NCI-H2196 (cell line): Measurements from ENCODE around the gene ARFGAP1.

ENCODE experiments used
- DNase-seq: peaks from one replicate; lab custom pipeline; 2025; ENCODE audit not compliant: unreplicated experiment; lab: John Stamatoyannopoulos, UW

The ARFGAP1 gene

DNA sequence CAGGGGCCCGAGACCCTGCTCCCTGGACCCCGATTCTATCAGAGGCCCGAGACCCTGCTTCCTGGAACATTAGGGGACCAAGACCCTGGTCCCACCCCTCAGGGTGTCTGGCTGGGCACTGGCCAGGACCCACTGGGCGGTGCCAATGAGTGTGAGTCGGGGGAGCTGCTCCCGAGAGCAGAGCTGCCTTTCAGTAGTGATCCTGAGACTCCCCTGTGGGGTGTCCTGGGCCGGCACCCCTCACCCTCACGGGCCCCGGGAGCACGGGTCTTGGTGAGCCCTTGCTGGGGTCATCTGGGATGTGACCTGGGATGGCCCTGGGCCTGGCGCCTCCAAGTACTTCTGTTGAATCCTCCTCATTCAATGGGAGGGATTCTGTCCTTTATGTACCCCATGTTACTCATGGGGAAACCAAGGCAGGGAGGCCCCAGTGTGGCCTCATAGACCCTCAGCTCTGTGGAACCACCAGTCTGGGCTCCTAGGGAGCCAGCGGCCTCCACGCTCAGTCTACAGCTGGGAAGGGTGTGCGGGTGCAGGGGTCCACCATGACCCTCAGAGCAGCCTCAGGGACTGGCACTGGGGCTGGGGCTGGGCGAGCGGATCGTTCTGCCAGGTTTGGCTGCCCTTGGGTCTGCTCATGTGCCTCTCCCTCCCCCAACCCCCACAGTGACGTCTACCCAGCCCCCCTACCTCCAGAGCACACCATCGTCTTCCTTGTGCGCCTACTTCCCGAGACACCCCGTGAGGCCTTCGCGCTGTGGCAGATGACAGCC is 46.0 kb downstream of the ARFGAP1 start:
- no peak for DNase-seq

DNA sequence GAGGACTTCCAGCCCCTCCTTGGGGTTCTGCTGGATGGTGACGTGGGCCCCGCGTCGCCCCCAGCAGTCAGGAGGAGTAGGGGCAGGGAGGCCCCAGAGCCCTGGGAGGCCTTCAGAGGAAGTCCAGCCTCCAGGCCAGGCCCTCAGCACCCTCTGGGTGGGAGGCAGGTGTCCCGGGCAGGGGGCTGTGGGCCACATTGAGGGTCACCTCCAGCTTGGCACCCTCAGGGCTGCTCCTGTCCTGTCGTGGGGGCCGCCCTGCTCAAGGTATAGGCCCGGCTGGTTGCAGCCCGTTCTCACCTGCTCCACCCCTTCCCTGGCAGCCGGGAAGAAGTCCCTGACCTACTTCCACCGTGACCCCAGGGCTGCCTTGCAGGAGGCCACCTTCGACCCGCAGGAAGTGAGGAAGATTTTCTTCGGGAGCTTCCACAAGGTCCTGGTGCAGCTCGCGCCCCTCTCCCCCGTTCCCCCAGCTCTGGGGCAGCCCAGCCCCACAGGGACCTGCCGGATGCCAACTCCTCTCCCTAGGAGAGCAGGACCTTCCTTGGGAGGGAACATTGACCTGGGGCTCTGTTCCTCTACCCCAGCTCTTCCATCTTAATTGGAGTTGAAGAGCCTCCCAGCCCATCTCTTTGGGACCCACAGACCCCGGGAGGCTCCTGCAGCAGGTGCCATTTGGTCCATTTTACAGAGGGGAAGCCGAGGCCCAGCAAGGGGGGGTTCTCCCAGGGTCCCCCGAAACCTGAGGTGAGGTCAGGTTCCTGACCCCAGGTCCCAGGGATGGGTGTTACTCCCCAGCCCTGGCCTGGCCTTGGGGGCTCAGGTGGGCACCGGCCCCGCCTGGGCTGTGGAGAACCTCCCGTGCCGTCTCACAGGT is 46.8 kb downstream of the ARFGAP1 start:
- DNase-seq = no peak

DNA sequence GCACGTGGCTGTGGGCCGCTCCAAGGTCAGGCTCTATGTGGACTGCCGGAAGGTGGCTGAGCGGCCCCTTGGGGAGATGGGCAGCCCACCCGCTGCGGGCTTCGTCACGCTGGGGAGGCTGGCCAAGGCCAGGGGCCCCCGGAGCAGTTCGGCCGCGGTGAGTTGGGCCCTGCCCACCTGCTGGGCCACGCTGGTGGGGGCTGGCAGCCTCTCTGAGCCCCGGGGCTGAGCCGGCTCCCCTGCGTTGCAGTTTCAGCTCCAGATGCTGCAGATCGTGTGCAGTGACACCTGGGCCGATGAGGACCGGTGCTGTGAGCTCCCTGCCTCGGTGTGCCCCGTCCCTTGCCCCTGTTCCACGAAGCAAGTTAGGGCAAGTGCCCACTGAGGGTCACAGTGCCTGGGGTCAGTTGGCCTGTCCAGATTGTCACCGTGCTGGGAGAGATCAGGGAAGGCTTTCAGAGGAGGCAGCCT is 47.5 kb downstream of the ARFGAP1 start:
- DNase-seq = no peak

DNA sequence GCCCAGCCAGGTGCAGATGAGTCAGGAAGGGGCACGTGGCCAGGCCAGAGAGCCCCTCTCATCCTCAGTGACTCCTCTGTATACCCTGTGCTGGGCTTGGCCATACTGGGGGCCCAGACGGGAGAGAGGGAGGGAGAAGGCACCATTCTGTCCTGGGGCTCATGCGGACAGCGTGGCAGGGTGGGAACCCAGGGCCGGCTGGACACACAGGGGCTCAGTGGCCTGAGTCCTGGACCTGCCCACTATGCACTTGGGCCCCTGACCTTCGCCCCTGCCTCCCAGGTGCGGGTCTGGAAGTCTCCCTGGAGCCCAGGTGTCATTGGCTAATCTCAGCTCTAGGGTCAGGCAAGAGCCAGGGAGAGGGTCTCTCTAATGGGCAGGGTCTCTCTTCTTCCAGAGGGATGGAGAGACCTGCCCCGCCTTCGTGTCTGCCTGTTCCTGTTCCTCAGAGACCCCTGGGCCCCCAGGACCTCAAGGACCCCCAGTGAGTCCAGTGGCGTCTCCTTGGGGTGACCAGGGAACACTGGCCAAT is 48.1 kb downstream of the ARFGAP1 start:
- no peak for DNase-seq

DNA sequence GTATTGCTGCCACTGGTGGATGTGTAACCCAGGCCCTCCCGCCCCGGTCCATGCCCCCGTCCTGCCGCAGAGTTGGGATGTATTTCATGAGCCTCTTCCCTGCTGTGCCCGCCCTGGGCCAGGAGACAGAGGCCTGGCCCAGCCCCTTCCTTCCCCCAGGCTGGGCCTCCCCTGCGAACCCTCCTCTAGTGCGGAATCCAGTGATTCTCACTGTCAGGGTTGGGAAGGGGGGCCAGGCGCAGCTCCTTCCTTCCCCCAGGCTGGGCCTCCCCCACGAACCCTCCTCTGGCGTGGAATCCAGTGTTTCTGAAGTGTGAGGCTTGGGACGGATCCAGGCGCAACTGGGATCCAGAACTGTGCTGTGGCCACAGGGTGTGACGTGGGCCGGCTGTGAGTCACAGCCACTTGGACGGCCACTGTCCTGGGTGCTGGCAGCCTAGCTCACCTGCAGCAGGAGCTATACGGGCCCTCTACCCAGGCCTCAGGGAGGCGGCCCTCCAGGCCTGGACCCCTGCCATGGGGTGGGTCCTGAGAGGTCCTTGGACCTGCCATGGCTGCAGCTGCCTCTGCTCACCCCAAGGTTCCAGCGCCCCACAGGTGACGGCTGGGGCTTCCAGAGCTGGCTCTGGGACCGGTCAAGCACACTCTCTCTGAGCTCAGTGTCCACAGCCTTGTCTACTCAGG is 48.7 kb downstream of the ARFGAP1 start:
- DNase-seq = no peak

DNA sequence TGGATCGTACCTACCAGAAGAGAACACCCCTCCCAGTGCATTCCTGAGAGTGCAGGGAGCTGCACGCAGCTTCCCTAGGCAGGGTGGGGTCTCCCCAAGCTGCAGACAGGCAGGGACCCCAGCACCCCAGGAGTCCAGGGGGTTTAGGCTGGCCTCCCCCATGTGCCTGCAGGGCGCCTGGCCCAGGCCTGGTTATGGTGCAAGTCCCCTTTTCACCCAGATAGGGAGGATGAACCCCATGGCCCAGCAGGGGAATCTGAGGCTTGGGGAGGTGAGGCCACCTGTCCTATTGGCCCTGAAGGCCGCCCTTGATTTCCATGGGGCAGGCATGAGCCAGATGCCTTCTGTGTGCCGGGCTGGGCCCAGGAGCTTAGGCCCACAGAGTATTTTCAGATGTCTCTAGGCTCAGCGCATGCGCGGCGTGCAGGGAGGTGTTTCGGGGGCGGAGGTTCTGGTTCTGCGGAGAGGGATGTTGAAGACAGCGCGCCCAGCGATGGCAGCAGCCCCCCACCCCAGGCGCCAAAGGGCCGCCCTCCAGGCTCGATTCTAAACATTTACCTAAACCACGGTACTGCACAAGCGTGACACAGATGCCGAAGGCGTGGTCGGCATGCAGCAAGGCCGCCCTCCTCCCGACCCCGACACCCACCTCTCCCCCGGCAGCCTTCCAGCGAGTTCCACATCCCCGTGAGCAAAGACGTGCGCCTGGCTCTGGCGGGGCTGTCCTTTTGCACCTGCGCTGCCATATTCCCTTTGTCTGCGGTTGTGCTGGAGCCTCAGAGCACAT is 49.7 kb downstream of the ARFGAP1 start:
- DNase-seq = no peak

DNA sequence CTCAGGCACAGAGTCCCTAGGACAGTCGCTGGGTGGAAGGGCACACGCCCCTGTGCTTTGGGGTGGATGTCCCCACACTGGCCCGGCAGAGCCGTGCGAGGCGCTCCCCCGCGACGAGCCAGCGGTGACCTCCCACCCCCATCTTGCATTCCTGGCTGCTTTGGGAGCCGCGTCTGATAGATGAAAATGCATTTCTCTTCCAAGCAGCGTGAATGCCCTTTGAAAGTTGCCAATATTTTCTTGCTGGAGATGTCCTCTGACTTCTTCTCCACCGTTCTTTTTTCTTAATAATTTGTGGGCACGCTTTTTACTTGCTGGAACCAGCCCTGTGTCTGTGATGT is 50.3 kb downstream of the ARFGAP1 start:
- no peak for DNase-seq

DNA sequence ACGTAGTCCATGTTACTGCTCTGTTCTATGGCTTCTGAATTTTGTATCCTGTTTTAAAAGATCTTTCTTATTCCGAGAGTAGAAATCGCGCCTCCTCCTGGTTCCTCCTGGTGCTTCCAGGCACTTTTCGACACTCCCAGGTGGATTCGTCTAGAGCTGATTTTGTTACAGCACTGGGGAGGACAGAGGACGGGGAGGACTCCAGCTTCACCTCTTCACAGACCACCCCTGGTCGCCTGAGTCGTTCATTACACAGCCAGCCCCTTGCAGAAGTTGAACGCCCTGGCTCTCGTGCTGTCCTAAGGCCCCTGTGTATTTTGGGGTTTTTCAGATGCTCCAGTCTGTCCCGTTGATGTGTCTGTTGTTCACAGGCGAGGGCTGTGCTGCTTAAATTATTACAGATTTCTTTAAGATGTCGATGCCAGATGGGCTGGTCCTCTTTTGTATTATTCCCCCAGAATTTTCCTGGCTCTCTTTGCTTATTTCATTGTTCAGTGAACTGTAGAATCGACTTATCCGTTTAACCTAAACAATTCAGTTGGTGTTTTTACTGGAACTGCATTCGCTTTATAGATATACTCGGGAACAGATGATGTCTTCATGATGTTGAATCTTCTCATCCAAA is 50.9 kb downstream of the ARFGAP1 start:
- no peak for DNase-seq

DNA sequence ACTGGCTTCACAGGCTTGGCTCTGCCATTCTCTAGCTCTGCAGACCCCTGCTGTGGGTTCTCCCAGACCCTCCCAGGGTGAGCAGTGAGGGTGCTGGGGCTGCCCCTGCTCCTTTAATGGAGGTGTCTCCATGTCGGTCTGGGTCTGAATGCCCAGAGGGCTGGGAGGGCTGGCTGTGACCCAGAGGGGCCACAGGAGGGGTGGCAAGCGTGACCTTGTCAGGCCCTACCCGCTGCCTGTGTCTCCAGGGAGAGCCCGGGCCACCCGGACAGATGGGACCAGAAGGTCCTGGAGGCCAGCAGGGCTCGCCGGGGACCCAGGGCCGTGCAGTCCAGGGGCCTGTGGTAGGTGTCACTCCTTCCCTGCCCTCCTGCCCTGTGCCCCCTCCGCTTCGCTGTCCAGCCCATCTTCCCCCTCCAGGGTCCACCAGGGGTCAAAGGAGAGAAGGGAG is 52.4 kb downstream of the ARFGAP1 start:
- DNase-seq = no peak

DNA sequence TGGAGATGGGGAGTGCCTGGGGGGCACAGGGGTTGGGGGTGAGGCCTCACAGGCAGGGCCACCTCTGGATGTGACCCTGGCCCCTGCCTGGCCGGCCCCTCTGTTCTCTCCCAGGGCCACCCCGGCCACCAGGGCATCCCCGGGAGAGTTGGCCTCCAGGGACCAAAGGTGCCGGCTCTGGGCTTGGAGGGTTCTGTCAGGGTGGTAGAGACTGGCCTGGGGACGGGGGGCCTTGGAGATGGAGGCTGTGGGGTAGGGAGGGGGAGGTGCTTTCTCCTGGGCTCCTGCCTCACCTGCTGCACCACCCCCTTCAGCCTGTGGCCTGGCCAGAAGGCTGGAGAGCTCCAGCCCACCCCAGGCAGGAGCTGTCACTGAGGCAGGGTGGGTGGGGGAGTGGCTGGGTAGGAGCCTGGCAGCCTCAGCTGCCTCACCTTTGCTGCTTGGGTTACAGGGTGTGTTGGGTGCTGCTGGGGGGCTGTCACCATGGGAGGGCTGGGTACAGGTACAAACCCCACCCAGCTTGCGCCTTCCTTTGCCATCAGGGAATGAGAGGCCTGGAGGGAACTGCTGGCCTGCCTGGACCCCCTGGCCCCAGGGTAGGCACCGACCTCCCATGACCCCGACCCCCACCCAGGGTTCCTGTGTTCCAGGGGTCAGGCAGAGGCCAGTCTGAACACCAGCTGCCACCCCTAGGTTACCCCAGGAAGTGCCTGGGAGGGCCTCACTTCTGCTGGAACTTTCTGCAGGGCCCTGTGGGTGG is 53.1 kb downstream of the ARFGAP1 start:
- no peak for DNase-seq

DNA sequence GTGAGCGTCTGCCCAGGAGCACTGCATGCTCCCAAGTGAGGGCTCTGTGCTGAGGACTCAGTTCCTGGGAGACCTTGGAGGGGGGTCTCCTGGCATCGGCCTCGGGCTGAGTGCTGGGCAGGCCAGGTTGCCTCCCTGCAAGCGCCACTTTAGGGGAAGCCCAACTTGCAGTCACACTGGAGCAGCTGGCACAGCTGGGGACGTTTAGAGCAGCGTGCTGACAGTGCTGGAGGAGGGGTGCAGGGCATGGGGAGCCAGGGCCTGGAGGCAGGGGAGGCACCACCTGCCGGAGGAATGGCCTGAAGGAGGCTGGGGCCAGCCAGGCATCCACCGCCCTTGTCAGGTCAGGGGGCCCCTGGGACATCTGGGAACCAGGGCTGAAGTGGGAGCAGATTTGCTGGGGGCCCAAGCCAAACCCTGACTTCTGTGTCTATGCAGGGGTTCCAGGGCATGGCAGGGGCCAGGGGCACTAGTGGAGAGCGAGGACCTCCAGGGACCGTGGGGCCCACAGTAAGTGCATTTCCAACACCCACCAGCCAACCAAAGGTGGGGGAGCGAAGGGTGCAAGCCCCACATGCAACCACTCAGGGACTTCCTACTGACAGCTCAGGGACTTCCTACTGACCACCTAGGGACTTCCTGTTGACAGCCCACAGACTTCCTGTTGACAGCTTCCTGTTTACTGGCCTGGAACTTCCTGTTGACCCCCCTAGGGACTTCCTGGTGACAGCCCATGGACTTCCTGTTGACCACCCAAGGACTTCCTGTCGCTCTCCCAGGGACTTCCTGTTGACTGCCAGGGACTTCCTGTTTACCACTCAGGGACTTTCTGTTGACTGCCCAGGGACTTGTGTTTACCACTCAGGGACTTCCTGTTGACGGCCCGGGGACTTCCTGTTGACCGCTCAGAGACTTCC is 54.0 kb downstream of the ARFGAP1 start:
- DNase-seq = no peak

DNA sequence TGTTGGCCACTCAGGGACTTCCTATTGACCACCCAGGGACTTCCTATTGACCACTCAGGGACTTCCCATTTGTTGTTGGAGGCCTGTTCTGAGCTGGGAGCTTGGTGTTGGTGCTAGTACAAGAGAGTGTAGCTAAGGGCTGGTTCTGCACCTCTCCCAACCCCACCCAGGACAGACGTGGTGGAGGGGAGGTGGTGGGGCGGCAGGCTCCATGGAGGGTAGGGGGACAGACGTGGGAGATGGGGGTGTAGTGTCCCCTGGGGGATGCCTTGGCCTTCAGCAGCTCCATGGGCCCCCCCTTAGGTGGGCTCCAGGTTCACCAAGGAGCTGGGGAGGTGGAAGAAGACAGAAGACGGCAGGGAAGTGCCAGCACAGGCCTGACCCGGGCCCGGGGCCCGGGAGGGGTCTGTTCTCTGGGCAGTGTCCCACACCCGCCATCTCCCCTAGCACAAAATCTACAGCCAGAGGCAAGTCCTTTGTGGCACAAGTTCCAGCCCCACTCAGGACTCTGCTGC is 54.7 kb downstream of the ARFGAP1 start:
- no peak for DNase-seq

DNA sequence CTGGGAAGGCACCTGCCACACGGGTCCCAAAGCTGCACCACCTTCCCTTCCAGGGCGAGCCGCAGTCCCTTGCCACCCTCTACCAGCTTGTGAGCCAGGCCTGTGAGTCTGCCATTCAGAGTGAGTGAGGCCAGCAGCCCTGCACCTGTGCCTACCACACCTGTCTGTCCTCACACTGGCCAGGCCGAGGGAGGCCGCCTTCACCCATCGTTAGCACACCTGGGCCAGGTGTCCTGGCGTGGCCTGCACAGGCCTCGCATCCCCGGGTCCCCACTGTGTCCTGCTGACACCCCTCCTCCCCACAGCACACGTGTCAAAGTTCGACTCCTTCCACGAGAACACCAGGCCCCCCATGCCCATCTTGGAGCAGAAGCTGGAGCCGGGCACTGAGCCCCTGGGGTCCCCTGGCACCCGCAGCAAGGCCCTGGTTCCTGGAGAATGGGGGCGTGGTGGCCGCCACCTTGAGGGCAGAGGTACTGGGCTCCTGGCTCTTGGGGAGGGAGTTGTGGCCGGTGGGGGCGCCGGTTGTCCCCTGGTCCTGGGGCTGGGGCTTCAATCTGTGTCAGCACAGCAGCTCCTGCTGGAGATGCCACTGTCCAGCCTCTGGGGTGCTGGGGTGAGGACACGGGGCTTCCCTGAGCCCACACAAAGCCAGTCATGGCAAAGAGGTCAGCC is 55.5 kb downstream of the ARFGAP1 start:
- no peak for DNase-seq

DNA sequence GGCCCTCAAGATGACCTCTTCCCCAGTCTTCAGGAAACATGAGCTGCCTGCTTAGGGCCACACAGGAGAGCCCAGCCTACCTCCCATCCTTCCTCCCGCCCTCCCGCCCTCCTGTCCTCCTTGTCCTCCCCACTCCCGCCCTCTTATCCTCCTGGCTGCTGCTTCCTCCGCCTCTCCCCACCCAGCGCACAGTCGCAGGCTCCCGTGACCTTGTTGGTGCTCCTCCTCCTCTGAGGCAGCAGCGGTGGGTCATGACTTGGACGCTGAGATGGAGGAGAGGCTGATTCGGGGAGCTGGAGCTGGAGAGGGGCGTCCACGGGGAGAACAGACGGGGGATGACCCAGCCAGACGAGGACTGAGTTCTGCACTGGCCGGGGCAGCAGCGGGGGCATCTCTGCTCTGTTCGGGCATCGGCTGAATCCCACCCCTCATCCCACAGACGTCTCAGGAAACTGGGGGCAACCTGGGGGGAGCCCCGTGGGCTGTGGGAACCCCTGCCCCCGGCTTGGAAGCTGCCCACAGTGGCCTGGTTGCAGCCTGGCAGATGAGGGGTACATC is 56.2 kb downstream of the ARFGAP1 start:
- no peak for DNase-seq

DNA sequence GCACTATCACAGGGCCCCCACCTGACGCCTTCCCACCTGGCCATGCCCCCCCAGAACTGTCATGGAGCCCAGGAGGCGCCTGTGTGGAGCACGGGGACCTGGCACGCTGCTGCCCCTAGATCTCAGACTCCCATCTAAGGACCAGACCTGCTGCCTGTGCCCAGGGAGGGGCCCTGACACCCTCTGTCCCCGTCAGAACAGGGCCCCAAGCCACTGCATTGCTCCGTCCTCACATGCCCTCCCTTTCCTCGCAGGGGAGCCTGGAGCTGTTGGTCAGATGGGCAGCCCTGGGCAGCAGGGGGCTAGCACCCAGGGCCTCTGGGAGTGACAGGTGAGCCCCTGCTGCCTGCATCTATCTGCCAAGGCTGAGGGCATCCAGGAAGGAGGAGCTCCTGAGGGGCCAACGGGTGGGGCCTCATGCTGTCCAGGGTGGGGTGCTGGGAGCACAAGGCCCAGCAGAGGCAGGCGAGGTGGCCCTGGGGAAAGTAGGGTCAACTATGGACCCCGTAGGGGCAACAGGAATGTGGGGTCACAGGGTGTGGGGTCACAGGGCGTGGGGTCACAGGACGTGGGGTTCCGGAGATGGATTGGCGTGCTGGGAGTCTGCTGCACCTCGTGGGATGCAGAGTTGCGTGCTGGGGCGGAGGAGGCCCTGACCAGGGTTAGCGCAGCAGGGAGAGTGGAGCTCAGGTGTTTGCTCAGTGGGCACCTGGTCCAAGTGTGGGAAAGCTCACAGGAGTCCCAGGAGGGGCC is 56.9 kb downstream of the ARFGAP1 start:
- no peak for DNase-seq

DNA sequence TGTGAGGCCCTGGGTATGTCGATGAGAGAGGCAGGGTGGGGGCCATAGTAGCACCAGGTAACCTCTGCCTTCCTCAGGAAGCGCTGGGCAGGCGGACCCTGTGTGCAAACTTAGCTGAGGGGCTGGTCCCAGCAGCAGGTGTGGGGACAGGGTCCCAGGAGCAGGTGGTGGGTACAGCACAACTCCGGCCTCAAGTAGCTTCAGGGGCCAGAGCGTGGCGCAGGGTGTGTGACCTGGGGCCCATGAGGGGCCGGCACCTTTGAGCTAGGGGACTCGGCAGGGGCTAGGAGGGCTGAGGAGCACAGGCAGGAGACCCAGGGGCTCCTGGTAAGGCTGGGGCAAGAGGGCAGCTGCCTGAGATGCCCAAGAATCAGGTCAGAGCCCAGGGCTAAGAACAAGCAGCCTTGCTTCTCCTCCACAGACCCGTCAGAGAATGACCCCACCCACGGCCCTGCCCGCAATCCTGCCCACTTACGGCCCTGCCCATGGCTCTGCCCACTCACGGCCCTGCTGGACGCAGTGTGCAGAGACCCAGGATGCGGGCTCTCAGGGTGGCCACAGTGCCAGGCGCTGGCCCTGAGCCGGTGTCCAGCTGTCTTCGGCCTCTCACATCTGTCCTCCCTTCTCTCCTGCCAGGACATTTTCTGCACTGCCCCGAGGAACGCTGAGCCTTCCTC is 57.6 kb downstream of the ARFGAP1 start:
- no peak for DNase-seq
